Kidney (tissue), 14 donors: Measurements from ENCODE around the gene KLF7. TPM values are rescaled to one million over a fixed set of nuclear protein-coding genes. Genes with fewer than 3 reads are reported as not detected.

Source experiments
- DNase-seq, 5 donors: peaks; one replicate each; pipeline ENCODE4 v3.0.0-alpha.2; 2013 to 2020
- FAIRE-seq: peaks from 2 replicates; lab custom pipeline; 2012; peaks lifted over from hg19 to GRCh38; lab: Jason Lieb, UNC
- H3K27ac ChIP-seq, 2 donors: one replicate each; pipeline ENCODE4 v1.7.0; 2013; ENCODE audit warnings: low read depth in 2 of 2, low read length in 2 of 2, inconsistent platforms in 1 of 2
- H3K27me3 ChIP-seq: one replicate; pipeline ENCODE4 v1.7.1; 2013; ENCODE audit warnings: low read length, inconsistent platforms; ENCODE audit not compliant: control insufficient read depth, insufficient read depth
- H3K36me3 ChIP-seq, 3 donors: one replicate each; pipeline versions ENCODE4 v1.7.0 to v1.7.1; 2013; ENCODE audit warnings: low read length in 3 of 3, control low read depth in 1 of 3, inconsistent platforms in 1 of 3; ENCODE audit not compliant: insufficient read depth in 3 of 3, control insufficient read depth in 2 of 3
- H3K4me1 ChIP-seq, 3 donors: one replicate each; pipeline versions ENCODE4 v1.7.0 to v1.7.1; 2013; ENCODE audit warnings: low read length in 3 of 3, inconsistent platforms in 1 of 3, low read depth in 1 of 3; ENCODE audit not compliant: control insufficient read depth in 2 of 3, insufficient read depth in 2 of 3
- H3K4me3 ChIP-seq, 3 donors: one replicate each; pipeline versions ENCODE4 v1.7.0 to v1.8.1; 2013; ENCODE audit warnings: low read length in 3 of 3, control low read depth in 1 of 3, inconsistent platforms in 1 of 3
- H3K9ac ChIP-seq, 3 donors: one replicate each; pipeline versions ENCODE4 v1.7.0 to v1.7.1; 2013; ENCODE audit warnings: low read length in 3 of 3, control low read depth in 1 of 3, inconsistent platforms in 1 of 3
- H3K9me3 ChIP-seq, 3 donors: one replicate each; pipeline versions ENCODE4 v1.7.0 to v1.7.1; 2013; ENCODE audit warnings: low read length in 3 of 3, control low read depth in 1 of 3, inconsistent platforms in 1 of 3; ENCODE audit not compliant: control insufficient read depth in 2 of 3, insufficient read depth in 1 of 3
- intact Hi-C: fragments of 100-400 bp; cut with DNase I; formaldehyde crosslinking; loops from one replicate; pipeline ENCODE4 v1.11.1; 2022
- polyA plus RNA-seq: library from polyadenylated mRNA; stranded (reverse); fragments of 350-450 nt; fragmentation: Illumina TruSeq; extraction: RNeasy Lipid Tissue Mini Kit (QIAGEN cat#74804); gene quantifications from one replicate; pipeline ENCODE4 v1.2.3, GENCODE V29; 2014; ENCODE audit warnings: low read depth, low replicate concordance; ENCODE audit not compliant: insufficient read depth
- total RNA-seq: library from RNA; stranded (reverse); fragmentation: NEBNext Ultra II Directional; extraction: Animal tissue kit (Norgen Biotek cat#: 25700); gene quantifications from one replicate; pipeline ENCODE4 v1.2.1, GENCODE V29; 2021
- TF ChIP-seq, protein P1 (sequence below): IDR thresholded peaks from 3 replicates; pipeline ENCODE4 v1.5.1; 2012; ENCODE audit warnings: mild to moderate bottlenecking, moderate library complexity, borderline replicate concordance; ENCODE audit not compliant: insufficient read depth; ENCODE audit errors: extremely low read depth
- donor health status: control.
- donor health status: control.
- donor health status: control.
- donor health status: control.
- donor health status: control.
- donor health status: DM: yes; HTN: yes; CAD: no.
- donor health status: Normal renal cell carcinoma (clear cell type).

The KLF7 gene
- total and polyA plus RNA-seq, 2 donors from 2014 or later, result 2.9 to 61.5 TPM

DNA sequence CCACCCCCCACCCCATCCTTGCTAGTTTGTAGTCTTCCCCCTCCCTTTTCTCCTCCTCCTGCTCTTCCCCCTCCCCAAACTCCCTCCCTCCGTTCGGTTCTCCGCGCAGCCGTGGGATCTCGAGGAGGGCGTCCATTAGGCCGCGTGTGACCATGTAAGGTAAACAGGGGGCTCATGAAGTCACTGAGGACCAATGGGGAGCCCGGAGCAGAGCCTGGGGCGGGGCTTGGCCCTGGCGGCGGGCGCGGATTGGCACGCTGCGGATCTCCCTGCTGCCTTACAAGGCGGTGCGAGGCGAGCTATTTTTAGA, 246 bp upstream of the KLF7 start:
- TF ChIP-seq, protein P1, sequence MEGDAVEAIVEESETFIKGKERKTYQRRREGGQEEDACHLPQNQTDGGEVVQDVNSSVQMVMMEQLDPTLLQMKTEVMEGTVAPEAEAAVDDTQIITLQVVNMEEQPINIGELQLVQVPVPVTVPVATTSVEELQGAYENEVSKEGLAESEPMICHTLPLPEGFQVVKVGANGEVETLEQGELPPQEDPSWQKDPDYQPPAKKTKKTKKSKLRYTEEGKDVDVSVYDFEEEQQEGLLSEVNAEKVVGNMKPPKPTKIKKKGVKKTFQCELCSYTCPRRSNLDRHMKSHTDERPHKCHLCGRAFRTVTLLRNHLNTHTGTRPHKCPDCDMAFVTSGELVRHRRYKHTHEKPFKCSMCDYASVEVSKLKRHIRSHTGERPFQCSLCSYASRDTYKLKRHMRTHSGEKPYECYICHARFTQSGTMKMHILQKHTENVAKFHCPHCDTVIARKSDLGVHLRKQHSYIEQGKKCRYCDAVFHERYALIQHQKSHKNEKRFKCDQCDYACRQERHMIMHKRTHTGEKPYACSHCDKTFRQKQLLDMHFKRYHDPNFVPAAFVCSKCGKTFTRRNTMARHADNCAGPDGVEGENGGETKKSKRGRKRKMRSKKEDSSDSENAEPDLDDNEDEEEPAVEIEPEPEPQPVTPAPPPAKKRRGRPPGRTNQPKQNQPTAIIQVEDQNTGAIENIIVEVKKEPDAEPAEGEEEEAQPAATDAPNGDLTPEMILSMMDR, result no peak
- H3K27me3 ChIP-seq, result no peaks in the 10 kb centered on the region
- H3K27ac ChIP-seq, result peak overlapping the region; percentile 99 to 100
- no peaks in the 10 kb centered on the region for H3K9me3 ChIP-seq
- peak; percentile 59 for FAIRE-seq
- peaks cover 5 to 8% (median 8%) of the 10 kb centered on the region in 3 donors for H3K4me1 ChIP-seq
- H3K9ac ChIP-seq, result peak overlapping the region in 2 of 3 donors; percentile 94 to 95
- peak; percentile 100 for DNase-seq
- H3K4me3 ChIP-seq, result peak overlapping the region in 2 of 3 donors; percentile 89 to 93
- intact Hi-C loops, result no loop called here
- H3K36me3 ChIP-seq, result no peaks in the 10 kb centered on the region

DNA sequence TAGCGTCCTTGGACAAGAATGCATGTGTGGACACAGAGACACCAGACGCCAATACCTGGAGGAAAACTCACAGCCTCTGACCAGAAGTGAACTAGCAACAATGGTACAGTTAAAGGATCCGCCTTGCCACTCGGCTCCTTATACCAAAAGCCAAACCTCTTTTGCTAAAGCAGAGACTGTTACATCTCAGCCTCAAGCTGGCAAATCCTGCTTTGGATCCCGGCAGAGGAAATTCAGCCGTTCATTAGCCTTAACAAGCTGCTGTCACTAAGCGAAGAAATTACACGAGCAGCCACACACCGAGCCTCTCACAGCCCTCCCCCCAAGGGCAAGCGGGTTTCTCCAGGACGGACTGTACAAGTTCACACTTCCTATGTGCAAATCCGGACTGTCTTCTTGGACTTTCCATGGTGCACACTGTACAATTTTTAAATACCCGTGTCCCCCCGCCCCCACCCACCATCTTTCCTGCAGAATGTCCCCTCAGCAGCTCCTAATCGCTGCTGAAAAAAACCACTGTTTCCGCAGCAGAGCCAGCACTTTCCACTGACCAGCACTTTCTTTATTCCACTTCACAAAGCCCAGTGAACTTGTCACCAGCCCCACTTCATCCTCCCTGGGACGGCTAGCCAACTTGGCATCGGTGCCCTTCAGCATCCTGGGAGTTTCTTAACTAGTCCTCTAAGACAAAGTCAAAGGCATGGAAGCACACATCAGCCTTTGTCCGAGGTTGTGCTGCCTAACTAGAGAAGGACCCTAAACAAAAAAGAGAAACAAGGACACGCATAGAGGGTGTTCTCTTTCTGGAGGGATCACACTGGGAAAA, 1.5 kb downstream of the KLF7 start:
- H3K9me3 ChIP-seq, result no peaks in the 10 kb centered on the region

DNA sequence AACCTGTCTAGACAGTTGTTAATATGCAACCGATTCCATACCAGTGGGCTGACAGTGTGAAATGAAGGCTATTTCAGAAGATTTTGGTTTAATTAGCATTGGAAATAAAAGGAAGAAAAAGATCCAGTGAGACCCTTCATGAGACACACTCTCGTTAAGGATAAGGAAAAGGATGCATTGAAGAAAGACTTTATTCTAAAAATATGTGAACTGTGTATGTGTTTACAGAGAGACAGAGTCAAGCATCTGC, 2.1 kb downstream of the KLF7 start:
- Histone ChIP-seq H3K36me3 (no peaks in the 10 kb centered on the region), H3K9ac (peak overlapping the region; percentile 63 to 95 (median 94)), H3K4me1 (peaks cover 8 to 10% (median 8%) of the 10 kb centered on the region in 3 donors), H3K27me3 (no peaks in the 10 kb centered on the region), H3K4me3 (peak overlapping the region; percentile 84 to 93 (median 89)), H3K27ac (peak overlapping the region; percentile 91 to 94), H3K9me3 (no peaks in the 10 kb centered on the region)
- peak in 1 of 5 donors; percentile 56 for DNase-seq
- FAIRE-seq, result no peak
- TF ChIP-seq, protein P1, result no peak
- intact Hi-C loops, result no loop called here

More for the DNA sequence above, 1.5 kb downstream of the KLF7 start:
- intact Hi-C loops, result no loop called here
- H3K4me3 ChIP-seq, result peak overlapping the region; percentile 84 to 93 (median 89)
- no peaks in the 10 kb centered on the region for H3K27me3 ChIP-seq
- peak overlapping the region; percentile 78 to 95 (median 94) for H3K9ac ChIP-seq
- no peaks in the 10 kb centered on the region for H3K36me3 ChIP-seq
- H3K4me1 ChIP-seq, result peaks cover 8 to 10% (median 8%) of the 10 kb centered on the region in 3 donors
- TF ChIP-seq, protein P1, result no peak
- FAIRE-seq (no peak), DNase-seq (peak; percentile 52 to 83 (median 77))
- H3K27ac ChIP-seq, result peak overlapping the region; percentile 91 to 94
